PFSK-1 (cell line): Measurements from ENCODE around the gene CREB1.
A peak's percentile ranks its signal among the peaks of the same experiment; 100 is the strongest.

Experiments used
- FOXP2 ChIP-seq: optimal IDR thresholded peaks from 2 replicates; pipeline ENCODE3; 2011; ENCODE audit warnings: borderline replicate concordance, control low read depth, inconsistent platforms; ENCODE audit not compliant: insufficient read depth; ENCODE audit errors: extremely low read length, extremely low read depth
- TAF1 ChIP-seq: IDR thresholded peaks from 2 replicates; pipeline ENCODE4 v1.6.1; 2012; ENCODE audit warnings: low read length, control low read depth, borderline replicate concordance; ENCODE audit not compliant: insufficient read depth

- peak; percentile 58 for TF ChIP-seq FOXP2
- 0 out of 2 replicates have a peak, but pooled peaks have one; percentile 35 for TF ChIP-seq TAF1
These were observed 95.5 kb downstream of the CREB1 start, which contains the start of gene METTL21A for GRCh38 chr2:207625014-207625907.
